ENCODE data around the gene LAMA5.

LAMA5 gene

DNA sequence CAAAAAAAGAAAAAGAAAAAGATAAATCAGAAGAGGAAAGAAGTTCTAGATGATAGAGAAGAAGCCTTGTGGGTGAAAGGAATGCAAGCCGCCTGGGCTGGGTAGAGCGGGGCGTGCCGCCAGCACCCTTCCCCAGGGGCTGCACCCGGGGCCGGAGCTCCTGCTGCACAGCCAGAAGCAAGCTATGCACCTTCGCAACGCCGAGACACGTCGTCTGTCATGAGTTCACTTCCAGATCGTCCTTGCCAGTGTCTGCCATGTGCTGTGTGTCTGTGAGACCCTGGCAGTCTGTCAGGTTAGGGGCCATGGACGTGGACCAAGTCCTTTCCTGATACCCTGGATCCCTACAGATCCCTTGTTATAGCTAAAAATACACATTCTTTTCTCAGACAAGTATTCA, 89.9 kb downstream of the LAMA5 start:
- DNase-seq = no peak

DNA sequence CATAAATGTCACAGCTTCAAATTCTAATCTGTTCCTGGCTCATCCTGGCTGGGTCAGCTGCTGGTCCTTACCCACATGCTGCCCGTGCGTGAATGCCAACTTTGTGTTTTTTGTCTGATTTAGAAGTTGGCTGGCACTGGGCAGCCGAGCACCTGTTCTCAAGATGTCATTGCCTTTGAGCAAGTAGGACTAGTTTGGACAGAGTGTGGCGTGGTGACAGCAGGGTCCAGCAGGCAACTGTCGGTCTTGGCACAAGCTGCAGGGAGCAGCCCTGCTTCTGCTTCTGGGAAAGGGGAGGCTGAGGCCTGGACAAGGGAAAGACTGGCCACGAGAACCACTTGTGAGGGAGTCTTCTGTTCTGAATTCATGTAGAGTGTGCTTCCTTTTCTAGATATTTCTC, 90.7 kb downstream of the LAMA5 start:
- DNase-seq = no peak

DNA sequence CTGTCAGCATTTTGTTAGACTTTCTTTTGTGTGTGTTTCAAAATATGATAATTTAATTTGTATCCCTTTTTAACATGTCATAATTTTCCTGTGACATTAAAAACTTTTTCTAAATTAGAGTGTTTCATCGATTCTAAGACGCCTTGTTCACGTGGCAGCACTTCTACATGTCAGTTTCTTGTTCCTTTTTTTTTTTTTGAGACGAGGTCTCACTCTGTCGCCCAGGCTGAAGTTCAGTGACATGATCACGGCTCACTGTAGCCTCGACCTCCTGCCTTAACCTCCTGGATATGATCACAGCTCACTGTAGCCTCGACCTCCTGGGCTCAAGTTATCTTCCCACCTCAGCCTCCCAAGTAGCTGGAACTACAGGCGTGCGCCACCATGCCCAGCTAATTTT, 91.9 kb downstream of the LAMA5 start:
- DNase-seq = no peak

DNA sequence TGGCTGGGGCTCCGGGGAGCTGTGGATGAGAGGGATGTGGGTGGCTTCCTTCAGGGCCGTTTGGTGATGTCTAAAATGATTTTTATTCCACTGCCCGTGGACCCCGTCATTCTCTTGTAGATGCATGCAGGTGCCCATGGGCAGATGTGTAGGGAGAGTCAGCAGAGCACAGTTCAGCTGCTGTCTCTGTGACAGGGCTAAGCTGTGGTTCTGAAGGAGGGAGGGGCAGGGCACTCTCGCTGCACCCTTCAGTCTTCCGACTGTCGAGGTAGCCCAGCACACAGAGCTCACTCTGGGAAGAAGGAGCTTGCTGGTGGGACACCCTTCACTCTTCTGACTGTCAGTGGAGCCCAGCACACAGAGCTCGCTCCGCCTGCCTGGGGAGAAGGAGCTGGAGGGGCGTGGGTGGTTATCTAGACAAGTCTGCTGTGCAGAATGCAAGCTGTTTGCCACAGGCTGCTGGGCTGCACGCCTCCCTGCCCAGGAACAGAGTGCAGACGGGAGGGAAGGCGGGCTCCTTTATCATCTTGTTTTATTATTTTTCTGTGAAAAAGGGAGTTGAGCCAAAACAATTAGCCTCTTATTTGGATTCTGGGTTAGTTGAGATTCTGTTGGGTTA, 92.7 kb downstream of the LAMA5 start:
- DNase-seq = no peak

DNA sequence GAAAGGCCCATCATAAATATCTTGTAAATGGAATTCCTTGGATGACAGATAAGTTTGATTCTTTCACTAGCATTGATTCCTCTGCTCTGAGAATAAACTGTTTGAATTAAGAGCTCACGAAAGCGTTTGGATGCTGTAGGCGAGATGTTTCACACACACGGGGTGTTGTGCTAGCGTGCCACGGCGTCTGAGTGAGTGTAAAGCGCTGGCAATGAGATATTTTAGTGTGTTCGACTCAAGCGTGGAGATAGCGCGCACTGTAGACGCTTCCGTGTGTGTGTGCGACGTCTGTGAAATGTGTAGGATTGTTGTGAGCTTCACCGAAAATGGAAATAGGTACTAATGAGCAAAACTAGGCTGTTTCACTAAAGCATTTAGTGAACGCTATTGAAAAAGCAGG, 93.7 kb downstream of the LAMA5 start:
- DNase-seq = no peak

DNA sequence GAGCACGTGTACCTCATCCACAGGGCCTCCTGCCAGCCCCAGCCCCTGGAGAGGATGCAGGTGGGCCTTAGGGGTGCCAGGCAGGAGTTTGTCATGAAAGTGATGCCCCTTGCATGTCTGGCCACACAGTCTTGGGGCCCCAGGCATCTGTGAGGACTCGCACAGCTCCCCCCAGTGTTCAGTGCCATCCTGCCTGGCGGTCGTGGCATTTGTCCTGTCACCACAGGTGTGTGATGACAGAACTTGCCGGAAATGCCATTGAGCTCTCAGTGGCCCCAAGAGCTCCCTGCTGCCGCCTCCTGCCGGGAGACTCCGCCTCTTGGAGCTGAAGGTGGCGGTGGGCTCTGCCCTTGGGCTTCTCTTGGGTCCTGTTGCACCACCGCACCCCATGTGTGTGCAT, 94.9 kb downstream of the LAMA5 start:
- DNase-seq = no peak

DNA sequence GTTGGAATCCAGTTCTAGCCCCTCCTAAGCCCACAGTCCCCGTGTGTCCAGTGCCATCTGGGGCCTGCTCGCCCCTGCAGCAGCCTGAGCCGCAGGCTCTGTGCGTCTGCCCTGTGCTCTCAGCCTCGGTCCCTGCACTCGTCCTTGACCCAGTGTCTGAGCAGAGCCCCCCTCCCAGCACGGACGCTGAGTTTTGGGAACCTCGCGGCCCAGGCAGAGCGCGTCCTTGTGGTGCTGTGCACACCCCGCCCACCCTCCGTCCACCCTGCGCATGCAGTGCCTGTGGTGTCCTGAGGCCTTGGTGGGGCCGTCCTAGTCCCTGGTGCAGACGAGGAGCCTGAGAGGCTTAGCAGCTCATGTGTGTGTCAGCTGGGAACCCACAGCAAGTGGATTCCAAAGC, 97.2 kb downstream of the LAMA5 start:
- no peak for DNase-seq

DNA sequence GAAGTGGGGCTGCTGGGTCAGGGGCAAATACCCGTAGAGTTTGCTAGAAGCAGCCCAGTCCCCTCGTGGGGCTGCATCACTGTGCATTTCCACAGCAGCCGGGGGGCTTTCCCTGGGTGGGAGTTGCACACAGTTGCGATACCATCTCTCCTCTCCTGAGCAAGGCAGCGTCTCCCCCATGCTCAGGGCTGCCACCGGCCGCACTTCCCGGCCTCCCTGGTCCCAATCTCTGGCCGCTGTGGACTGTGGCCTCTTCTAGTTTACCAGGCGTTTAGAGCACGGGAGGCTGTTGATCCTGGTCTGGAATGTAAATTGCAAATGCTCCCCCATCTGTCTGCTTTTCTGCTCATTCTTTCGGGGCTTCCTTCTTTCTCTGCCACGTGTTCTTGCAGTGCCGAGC, 97.7 kb downstream of the LAMA5 start:
- DNase-seq = no peak

DNA sequence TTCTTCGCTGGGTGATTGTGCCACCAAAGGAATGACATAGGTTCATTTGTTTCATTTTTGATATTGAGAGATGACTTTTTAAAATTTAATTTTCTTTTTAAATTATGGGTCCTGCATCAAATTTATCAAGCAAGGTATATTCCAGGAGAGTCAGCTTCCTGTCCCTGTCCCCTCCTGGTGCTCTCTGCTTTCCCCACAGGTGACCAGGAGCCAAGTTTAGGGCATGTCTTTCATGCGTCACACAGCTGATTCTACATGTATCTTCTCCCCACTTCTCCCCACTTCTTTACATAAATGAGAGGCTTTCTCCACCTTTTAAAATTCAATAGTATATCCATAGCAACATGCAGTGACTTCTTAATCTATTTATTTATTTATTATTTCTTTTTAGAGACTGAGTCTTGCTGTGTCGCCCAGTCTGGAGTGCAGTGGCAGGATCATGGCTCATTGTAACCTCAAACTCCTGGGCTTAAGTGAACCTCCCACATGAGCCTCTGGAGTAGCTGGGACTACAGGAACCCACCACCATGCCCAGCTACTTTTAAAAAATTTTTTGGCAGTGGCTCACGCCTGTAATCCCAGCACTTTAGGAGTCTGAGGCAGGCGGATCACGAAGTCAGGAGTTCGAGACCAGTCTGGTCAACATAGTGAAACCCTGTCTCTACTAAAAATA, 98.7 kb downstream of the LAMA5 start:
- DNase-seq = no peak

DNA sequence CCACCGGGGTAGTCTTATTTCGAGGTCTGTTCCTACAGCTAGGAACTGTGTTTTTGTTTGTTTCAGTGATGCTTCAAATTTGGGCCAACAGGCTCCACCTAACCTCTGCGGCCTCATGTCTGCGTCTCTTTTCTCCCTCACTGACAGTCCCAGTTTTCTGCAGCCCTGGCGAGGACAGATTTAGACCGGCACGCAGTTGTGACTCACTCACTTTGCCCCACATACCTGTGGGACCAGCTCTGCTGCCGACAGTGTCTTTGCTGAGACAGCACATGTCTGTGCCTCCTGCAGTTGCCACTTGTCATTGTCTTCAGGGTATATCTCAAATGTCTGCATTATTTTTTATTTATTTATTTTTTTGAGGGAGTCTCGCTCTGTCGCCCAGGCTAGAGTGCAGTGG, 99.6 kb downstream of the LAMA5 start:
- DNase-seq = no peak

DNA sequence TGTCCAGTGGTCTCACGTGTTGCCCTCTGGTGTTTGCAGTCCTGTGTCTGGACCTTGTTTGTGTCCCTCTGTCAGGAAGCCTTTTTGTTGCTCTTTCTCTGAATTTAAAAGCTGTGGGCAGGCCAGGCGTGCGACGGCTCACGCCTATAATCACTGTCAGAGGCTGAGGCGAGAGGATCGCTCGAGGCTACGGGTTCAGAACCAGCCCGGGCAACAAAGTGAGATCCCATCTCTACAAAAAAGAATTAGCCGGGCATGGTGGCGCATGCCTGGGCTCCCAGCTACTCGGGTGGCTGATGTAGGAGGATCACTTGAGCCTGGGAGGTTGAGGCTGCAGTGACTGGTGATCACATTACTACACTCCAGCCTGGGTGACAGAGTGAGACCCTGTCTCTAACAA, 100.3 kb downstream of the LAMA5 start:
- DNase-seq = no peak

DNA sequence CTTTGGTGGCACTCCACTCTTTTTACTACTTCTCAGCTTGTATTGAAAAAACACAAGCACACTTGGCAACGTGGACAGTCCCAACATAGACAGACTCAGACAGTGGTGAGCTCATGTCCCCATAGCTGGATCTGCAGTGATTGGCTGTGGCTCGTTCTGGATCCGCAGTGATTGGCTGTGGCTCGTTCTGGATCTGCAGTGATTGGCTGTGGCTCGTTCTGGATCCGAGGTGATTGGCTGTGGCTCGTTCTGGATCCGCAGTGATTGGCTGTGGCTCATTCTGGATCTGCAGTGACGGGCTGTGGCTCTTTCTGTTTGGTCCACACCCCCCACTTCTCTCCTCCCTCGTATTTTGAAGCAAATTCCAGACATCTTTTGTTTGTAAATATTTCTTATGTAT, 100.8 kb downstream of the LAMA5 start:
- DNase-seq = no peak

DNA sequence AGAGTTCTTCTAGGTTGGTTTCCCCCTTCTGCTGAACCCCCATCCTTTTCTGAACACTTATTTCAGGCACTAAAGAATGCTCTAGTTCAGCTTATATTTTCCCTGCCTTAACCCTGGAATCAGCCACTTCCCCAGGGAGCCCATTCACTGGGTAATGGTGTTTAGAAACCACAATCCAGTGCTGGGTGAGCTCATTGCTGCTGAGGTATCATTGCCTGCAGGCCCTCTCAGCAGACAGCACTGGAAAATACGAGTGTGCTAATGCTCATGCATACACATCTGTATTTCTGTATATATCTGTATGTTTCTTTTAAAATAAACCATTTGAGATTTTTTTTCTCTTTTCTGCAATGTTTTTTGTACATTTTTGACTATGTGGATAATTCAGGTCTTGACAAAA, 101.7 kb downstream of the LAMA5 start:
- no peak for DNase-seq

DNA sequence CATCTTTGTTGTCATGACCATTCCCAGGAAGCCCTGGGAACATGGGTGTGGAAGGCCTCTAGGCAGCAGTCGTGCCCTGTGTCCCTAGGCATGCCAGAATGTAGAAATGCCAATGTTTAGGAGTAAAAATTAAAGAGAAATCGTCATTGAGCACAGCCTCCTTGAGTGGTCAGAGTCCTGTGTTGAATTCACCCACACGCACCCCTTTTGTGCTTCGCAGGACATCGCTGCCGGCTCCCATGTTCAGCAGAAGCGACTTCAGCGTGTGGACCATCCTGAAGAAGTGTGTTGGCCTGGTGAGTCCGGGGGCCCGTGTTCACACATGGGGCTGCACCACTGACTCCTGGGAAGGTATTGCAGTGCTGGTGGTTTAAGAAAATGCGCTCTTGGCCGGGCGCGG, 103.7 kb downstream of the LAMA5 start:
- no peak for DNase-seq

DNA sequence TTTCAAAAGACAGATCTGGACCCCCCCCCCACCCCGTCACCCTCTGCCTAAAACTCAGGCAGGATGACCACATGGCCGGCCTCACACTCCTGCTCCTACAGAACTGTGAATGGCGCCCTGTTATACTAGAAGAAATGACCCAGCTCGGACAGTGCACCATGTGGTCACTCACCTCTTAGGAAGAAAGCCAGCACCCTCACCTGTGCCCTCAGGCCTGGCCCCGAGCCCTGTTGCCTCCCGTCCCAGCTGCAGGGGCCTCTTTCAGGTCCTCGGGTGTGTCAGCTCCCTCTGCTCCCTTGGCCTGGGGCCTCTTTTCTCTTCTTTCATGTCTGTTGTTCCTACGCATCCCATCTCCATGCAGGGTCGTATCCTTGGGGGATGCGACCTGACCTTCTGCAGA, 105.0 kb downstream of the LAMA5 start:
- no peak for DNase-seq

DNA sequence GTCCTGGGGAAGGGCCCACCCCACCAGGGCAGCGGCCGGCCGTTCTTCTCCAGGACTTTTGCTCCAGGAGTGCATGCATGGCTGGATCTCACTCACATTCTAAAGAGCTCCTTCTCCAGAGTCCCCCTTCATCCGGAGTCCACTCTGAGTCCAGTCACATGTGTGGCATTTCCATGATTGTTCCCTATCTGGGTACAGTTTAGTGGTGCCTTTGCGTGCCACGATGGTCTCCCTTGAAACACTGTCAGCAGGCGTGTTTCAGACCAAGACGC, 107.9 kb downstream of the LAMA5 start:
- DNase-seq = no peak

Data from stimulated activated naive CD4-positive, alpha-beta T cell treated with Interleukin-2 at 50 U/mL for 16 hours (primary cell).